Measurements from ENCODE around the gene CMPK1. TPM values are rescaled to one million over a fixed set of nuclear protein-coding genes. Genes with fewer than 3 reads are reported as not detected.

Gene CMPK1
- total RNA-seq, 2 donors from 2014 or later, result 62.0 to 70.3 TPM

DNA sequence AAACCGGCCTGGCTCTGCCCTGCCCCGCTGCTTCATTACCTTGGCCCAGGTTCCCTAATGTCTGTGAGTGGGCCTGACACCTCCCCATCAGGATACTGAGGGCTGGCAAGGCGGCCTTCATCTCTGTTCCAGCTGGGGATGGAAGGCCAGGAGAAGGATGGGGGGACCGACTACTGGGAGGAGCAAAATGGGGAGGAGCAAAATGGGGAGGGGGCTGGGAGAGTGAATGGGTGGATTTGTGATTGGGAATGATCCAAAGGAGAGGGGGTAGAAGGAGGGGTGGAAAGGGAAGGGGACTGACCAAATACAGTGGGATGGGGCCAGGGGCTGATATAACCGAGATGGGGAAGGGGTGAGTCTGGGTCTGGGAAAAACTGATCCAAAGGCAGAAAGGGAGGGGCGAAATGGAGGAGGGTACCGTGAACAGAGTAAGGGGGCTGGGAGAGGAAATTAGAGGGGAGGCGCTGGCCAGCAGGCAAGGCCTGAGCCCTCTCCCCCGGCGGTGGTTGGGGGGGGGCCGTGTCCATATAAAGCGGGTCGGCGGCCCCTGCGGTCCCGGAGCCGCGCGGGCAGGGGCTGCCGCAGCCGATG is 82.2 kb downstream of the CMPK1 start, which contains the start of gene FOXE3:
FOXE3 (plus strand) TSS at position 558 of the 591 bp plus-strand sequence; CDS start at position 589, 31 bp downstream.
- Histone ChIP-seq H3K4me1 (no peaks in the 10 kb centered on the region), H3K27ac (no peak within 1 kb of the TSS), H3K4me3 (no peak within 1 kb of the TSS), H3K9me3 (no peaks in the 10 kb centered on the region), H3K36me3 (replicated peaks in 1 of 2; ENCODE audit: insufficient read depth in 1 of 2, low read depth in 2 of 2) (no peaks in the 10 kb centered on the region), H3K27me3 (peaks cover 0 to 18% of the 10 kb centered on the region in 2 donors)
- WGBS, 2 donors, result 17 to 28% methylated on average over 15 to 20 of the region's 21 CpGs
- no peak for DNase-seq
- no peak for TF ChIP-seq POLR2A (IDR thresholded peaks at IDR 0.05)
- TF ChIP-seq, protein P1, sequence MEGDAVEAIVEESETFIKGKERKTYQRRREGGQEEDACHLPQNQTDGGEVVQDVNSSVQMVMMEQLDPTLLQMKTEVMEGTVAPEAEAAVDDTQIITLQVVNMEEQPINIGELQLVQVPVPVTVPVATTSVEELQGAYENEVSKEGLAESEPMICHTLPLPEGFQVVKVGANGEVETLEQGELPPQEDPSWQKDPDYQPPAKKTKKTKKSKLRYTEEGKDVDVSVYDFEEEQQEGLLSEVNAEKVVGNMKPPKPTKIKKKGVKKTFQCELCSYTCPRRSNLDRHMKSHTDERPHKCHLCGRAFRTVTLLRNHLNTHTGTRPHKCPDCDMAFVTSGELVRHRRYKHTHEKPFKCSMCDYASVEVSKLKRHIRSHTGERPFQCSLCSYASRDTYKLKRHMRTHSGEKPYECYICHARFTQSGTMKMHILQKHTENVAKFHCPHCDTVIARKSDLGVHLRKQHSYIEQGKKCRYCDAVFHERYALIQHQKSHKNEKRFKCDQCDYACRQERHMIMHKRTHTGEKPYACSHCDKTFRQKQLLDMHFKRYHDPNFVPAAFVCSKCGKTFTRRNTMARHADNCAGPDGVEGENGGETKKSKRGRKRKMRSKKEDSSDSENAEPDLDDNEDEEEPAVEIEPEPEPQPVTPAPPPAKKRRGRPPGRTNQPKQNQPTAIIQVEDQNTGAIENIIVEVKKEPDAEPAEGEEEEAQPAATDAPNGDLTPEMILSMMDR (IDR thresholded peaks at IDR 0.05), result no peak
- intact Hi-C loops (cut with DNase I), result no loop called here
- no peak for ATAC-seq

DNA sequence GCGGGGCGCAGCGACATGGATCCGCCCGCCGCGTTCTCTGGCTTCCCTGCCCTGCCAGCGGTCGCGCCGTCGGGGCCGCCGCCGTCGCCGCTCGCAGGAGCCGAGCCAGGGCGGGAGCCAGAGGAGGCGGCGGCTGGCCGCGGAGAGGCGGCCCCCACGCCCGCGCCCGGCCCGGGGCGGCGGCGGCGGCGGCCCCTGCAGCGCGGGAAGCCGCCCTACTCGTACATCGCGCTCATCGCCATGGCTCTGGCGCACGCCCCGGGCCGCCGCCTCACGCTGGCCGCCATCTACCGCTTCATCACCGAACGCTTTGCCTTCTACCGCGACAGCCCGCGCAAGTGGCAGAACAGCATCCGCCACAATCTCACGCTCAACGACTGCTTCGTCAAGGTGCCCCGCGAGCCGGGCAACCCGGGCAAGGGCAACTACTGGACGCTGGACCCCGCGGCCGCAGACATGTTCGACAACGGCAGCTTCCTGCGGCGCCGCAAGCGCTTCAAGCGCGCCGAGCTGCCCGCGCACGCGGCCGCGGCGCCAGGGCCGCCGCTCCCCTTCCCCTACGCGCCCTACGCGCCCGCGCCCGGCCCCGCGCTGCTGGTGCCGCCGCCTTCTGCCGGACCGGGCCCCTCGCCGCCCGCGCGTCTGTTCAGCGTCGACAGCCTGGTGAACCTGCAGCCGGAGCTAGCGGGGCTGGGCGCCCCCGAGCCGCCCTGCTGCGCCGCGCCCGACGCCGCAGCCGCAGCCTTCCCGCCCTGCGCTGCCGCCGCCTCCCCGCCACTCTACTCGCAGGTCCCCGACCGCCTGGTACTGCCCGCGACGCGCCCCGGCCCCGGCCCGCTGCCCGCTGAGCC is 83.0 kb downstream of the CMPK1 start:
- Histone ChIP-seq H3K27ac (no peak overlapping the region), H3K27me3 (peaks cover 0 to 18% of the 10 kb centered on the region in 2 donors), H3K9me3 (no peaks in the 10 kb centered on the region), H3K36me3 (replicated peaks in 1 of 2; ENCODE audit: insufficient read depth in 1 of 2, low read depth in 2 of 2) (no peaks in the 10 kb centered on the region), H3K4me3 (no peak overlapping the region), H3K4me1 (no peaks in the 10 kb centered on the region)
- 2% methylated on average over 114 of the region's 134 CpGs; no CpG with 5 or more reads in 1 of the 2 donors for WGBS, 2 donors
- no peak for TF ChIP-seq POLR2A (IDR thresholded peaks at IDR 0.05)
- TF ChIP-seq, protein P1 (IDR thresholded peaks at IDR 0.05), result no peak
- intact Hi-C loops (cut with DNase I), result no loop called here
- no peak for DNase-seq
- no peak for ATAC-seq

DNA sequence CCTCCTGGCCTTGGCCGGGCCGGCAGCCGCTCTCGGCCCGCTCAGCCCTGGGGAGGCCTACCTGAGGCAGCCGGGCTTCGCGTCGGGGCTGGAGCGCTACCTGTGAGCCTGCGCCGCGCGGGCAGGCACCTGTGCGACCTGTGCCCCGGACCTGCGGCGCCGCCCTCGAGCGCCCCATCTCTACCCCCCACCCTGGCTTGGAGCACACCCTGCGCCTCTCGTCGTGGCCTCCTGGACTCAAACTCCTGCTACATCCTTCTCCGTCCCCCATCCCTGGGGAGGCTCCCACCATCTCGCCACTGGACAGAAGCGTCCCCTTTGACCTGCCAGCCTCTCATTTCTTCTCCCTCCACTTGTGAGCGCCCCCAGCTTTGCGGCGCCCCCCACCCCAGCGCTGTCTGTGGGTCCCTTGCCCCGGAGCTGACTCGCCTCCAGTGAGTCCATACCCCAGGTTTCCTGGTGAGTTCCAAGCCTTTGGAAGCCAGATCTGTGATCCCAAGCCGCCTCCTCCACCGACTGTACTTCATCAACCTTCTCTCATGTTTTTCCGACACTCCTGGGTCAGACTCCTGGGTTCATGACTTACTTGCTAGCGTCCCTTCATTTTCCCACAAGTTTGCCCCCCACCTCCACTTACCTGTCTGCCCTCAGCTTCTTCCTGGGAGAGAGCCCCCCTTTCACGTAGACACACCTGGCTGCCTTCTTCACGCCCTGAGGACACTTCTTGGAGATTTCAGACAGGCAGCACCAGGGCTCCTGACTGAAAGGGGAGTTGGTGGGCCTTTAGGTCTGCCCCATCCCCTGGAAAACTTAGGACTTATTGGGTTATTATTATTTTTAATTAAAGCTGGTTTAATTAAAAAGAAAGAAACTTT is 83.8 kb downstream of the CMPK1 start:
- WGBS, 2 donors, result 26 to 55% methylated on average over 14 to 38 of the region's 39 CpGs
- Histone ChIP-seq H3K27ac (no peak overlapping the region), H3K27me3 (peaks cover 0 to 18% of the 10 kb centered on the region in 2 donors), H3K36me3 (replicated peaks in 1 of 2; ENCODE audit: insufficient read depth in 1 of 2, low read depth in 2 of 2) (no peaks in the 10 kb centered on the region), H3K4me3 (no peak overlapping the region), H3K9me3 (no peaks in the 10 kb centered on the region), H3K4me1 (no peaks in the 10 kb centered on the region)
- intact Hi-C loops (cut with DNase I), result no loop called here
- DNase-seq (no peak), ATAC-seq (no peak)
- no peak for TF ChIP-seq POLR2A (IDR thresholded peaks at IDR 0.05)
- TF ChIP-seq, protein P1 (IDR thresholded peaks at IDR 0.05), result no peak

DNA sequence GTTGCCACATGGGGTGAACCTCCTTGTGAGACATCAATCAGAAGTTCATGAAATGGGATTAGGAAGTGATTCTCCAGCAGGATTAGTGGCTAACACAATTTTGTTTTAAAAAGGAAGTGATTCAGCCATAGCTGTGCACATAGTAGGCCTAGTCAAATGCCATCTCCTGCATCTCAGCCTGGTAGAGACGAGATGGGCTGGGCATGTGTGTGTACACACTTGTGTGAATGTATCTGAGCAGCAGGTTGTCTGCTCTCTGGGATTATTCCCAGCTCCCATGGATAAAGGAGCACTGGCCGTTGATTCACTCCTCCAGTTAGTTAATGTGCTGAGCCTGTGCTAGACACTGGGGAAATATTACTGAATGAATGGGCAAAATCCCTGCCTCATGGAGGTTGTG is 84.5 kb downstream of the CMPK1 start:
- Histone ChIP-seq H3K9me3 (no peaks in the 10 kb centered on the region), H3K27ac (no peak overlapping the region), H3K36me3 (replicated peaks in 1 of 2; ENCODE audit: insufficient read depth in 1 of 2, low read depth in 2 of 2) (no peaks in the 10 kb centered on the region), H3K4me3 (no peak overlapping the region), H3K27me3 (peaks cover 0 to 18% of the 10 kb centered on the region in 2 donors), H3K4me1 (no peaks in the 10 kb centered on the region)
- WGBS, 2 donors, result 65 to 78% methylated on average over 2 of the region's 2 CpGs
- DNase-seq (no peak), ATAC-seq (no peak)
- TF ChIP-seq, protein P1 (IDR thresholded peaks at IDR 0.05), result no peak
- TF ChIP-seq POLR2A (IDR thresholded peaks at IDR 0.05), result no peak
- intact Hi-C loops (cut with DNase I), result no loop called here
